SKM-1 treated with dmso at 0.1 percent for 144 hours (cell line): ENCODE measurements around the gene CRIM1.

Experiments
- DNase-seq: peaks from one replicate; lab custom pipeline; 2025; ENCODE audit not compliant: unreplicated experiment; lab: John Stamatoyannopoulos, UW

The CRIM1 gene

DNA sequence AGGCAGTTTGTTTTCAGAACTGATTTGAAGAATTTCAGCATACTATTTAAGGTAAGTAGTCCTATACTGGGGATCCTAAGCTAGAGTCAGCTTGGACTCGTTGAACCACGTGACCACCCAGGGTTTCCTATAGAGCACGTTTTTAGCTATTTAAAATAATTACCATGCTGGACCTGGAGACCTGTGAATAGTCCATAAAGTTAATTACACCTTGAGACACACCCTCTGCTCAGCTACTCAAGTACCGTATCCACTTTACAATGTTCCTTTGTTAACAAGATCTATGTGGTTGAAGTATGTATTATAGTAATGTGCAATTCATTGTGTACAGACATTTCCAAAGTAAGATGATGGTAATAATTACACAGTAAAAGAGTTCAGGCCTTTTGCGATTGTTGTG lies 67.6 kb downstream of the CRIM1 start:
- no peak for DNase-seq

DNA sequence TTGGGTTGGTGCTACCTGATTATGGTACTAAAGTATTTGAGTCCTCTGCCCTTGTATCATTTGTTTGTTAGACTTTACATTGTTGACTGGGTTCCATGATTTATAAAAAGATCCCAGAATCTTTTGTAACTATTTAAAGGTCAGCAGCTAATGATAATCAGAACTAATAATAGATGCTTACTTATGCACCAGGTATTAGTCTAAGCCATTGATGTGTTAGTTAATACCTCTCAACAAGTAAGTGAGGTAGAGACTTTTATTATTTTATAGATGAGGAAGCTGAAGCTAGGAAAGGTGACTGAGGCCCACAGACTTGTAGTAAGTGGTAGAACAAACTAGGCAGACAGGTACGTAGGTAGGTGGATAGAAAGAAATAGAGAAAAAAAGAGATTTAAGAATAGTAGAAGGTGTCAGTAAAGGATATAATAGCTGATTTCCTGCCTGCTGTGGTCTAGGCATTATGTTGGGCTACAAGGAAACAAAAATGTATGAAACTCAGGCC lies 68.1 kb downstream of the CRIM1 start:
- DNase-seq = no peak

DNA sequence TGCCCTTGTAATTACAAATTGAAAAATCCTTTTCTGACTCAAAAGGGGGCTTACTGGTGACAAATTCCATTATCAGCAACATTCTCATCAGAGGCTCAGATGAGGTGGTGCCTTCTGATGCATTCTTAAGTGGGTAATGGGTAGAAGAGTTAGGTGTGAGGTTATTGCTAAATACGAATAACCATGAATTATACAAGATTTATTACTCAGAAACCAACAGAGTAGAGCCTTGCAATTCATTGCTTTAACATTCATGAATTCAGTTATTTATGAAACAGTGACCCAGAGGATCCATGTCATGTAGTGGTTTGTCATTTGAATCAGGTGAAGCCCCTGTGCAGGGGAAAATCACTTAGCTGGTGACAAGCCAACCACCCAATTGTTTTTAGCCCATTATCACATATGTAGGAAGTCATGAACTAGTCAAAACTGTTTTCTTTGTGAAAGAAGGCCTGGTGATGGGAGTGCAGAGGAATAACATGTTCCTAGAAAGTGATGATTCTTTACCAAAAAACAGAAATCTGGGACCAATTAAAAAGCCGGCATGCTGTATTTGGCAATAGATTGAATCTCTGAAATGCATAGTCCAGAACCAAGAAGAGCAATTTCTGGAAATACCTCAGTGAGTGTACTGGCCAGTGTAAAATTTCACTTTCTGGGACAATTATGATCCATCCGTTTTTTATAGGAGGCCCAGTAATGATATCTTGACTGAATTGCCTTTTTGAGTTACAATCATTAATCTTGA lies 70.2 kb downstream of the CRIM1 start:
- DNase-seq = no peak

DNA sequence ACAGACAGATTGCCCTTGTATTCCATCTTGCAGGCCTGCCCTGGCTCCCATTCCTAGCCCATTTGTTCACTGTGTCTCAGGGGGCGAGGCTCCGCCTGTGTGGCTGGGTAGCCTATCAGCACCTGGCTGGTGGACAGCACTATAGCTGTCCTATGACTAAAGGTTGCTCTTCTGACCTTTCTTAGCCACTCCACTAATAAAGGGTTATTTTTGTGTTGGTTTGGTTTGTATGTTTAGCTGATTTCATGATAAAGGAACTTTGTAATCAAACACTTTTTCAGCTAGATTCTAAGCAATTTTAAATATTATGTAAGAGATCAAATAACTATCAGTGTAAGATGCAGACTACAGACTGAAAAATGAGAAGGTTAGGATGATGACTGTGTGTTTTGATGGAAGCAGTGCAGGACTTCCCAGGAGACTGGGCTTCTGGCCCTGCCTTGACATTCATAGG lies 72.2 kb downstream of the CRIM1 start:
- DNase-seq = no peak

DNA sequence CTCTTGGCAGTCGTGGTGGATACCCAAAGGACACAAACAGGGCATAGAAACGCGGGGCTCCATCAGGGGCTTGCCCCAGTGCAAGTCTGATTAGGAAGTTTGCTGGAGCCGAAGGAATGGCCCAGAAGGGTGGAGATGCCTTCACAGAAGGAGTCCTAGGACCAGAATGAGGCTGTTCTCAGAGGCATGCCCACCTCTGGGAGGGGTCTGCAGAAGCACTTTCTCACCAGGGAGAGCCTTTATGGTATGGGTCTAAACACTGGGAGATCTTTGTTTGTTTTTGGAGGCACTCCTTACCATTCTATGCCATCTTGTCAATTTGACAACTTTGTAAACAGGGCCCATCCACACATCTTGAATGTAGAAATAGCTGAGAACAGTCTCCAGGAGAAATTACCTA lies 75.0 kb downstream of the CRIM1 start:
- no peak for DNase-seq

DNA sequence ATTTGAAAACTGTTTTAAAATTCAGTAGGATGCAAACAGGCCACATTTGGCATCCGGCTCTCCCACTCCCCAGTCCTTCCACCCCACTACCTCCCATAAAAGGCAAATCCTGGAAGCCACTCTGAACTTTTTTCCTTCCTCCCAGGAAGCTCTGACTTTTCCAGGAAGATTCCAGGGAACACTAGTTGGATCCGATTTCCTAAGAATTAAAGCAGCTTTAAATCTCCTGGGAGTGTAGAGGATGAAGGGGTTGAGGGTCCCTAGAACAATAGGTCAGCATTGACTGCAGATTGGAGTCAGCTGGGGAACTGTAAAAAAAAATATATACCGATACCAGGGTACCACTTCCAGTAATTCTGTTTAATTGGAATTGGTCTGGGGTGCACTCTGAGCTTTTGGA lies 76.9 kb downstream of the CRIM1 start:
- DNase-seq = no peak

DNA sequence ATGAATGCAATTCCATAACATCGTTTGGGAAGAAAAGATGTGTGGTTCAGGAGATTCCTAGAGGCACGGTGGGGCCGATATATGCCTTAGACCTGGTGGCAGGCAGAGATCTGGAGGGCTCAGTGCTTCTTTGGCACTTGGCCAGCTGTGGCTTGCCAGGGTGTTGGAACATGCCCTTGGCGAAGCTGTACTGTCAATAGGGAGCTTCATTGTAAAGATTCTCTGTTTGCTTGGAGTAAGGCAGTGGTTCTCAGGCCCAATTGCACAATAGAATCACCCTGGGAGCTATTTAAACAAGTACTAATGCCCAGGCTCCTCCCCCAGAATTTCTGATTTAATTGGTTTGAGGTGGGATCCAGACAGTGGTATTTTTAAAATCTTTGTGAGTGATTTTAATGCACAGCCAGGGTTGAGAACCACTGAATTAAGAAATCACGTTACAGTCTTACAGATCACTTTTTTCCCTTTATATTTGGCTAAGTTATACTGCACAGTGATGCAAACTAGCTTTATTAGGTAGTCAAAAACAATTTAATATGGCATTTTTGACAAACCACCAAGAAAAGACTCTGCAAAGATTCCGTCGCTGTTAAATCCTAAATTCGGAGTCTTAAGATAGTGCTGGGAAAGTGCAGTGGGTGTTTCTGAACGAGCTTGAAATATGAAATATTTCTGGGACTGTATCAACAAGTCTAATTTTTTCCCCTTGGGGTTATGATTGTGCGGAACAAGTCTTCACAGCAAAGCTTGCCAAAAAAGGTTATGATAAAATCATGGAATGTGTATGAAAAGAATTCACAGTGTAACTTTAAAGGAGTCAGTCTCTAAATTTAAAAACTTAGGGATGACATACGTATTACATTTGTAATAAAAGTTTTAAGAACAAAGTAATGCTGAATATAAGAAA lies 78.0 kb downstream of the CRIM1 start:
- DNase-seq = no peak

DNA sequence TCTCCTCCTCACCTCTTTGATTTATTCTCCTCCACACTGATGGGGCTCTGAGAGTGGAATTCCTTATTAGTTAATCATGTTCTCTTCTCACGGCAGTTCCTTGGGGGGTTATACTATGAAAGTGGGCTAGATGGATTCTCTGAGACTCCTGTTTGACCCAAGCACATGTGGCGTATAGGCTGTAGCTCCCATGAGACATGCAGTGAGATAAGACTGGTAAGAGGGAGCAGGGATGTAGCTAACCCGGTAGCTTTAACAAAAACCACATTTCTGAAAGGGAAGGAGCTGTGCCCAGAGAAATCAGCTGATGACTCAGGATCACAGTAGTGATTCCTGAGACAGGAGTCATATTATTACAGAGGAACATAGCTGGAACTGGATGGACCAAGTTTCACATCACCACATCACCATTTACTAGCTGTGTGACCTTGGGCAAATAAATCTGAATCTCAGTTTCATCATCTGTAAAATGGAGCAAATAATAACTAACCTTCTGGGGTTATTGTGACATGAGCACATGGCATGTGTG lies 82.9 kb downstream of the CRIM1 start:
- no peak for DNase-seq

DNA sequence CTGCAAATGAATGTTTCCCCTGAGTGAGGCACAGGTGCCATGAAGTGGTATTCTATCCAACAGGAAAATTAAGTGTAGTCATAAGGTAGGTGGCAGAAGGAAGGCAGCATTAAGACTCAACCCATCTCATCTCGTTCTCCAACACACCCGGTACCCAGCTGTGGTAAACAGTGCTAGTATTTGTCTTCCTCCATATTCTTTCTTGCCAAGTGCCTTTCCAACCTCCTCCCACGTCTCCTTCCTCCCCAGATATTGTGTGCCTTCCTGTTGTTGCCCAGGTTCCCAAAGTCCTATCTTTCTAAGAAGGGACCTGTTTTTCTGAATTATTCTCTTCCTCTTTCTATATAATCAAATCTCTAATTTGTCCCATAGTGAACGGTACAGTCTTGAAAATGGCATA lies 83.5 kb downstream of the CRIM1 start:
- no peak for DNase-seq

DNA sequence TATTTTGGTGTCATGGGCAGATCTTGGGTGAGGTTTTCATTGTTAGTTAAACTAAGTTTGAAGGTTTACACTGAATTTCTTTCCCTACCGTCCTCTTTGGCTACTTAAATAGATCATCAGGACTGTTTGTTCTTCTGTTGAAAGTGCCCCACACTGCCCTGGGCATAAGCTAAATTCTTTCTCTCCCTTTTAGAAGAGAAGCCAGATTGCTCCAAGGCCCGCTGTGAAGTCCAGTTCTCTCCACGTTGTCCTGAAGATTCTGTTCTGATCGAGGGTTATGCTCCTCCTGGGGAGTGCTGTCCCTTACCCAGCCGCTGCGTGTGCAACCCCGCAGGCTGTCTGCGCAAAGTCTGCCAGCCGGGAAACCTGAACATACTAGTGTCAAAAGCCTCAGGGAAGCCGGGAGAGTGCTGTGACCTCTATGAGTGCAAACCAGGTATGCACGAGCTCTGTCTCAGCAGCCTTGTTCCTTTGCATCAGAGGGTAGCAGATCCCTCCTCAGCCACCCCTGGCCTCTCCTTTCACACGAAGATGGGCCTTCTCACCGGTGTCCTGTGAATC lies 85.6 kb downstream of the CRIM1 start:
- DNase-seq = no peak

DNA sequence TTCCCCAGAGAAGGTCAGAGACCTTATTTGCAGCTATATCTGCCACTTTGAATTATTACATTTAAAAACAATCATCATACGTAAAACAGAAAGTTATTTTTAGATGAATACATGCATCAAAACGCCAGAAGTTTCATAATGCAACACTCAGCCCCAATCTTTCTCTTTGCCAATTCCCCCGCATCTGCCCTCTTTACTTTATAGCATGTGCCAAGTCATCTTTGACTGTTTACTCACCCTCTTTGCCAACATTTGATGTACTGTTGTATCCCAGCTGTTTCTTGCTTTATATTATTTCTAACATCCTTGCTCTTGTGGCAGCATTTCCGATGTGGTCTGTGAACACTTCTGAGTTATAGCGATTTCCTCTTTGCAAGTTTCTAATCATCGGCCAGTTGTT lies 86.2 kb downstream of the CRIM1 start:
- no peak for DNase-seq

DNA sequence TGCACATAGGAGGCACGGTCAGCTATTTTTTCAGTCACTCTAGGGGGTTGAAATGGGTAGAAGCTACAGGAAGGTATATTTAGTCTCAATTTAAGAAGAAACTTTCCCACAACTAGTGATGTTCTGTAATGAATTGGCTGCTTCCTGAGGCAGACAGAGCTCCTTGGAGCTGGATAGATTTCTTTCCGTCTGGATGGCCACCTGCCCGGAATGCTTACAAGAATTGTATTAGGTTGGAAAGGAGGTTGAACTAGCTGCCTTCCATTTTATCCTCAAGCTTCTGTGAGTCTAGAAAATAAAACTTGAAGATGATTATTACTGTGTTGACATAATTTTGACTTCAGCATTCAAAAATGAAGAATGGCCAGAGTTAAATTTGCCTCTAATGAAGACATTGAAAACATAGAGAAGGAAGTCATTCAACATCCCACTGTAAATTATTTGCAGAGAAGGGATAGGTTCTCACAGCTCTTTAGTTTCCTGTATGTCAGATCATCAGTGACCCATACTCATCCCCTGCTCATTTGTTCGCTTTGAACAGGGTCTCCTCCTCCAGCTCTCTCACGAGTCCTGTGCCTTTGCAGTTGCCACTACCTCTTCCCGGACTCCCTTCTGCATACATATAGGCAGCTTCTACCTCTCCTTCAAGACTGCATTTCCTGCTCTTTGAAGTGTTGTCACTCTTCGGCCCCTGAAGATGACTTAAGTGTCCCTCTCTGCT lies 88.8 kb downstream of the CRIM1 start:
- no peak for DNase-seq

DNA sequence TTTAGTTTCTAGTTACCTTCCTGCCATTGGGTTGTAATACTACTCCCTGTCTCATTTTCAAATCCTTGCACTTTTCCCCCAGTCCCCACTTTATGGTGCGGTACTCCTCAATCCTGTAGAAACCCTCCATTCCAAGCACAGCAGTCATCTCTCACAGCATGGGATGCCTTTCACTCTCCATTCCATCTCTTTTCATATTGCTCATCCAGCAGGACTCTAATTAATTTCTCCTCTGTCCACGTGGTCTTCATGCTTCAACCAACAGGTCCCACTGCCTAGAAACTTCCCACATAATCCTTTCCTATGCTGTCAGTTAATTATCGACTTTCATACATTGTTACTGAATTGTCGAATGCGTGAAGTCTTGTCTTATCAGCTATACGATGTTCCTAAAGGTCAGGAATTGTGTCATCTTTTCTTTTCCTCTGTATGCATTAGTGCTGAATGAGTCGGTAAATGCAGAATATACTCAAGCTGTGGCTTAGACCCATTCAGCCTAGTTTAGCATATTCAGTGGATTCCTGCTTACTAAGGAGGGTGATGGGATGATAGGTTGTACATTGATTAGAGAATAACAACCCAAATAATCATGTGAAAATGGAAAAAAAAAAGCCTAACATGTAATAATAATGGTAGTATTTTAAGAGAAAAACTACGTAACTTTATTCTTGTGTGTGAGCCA lies 89.7 kb downstream of the CRIM1 start:
- DNase-seq = no peak

DNA sequence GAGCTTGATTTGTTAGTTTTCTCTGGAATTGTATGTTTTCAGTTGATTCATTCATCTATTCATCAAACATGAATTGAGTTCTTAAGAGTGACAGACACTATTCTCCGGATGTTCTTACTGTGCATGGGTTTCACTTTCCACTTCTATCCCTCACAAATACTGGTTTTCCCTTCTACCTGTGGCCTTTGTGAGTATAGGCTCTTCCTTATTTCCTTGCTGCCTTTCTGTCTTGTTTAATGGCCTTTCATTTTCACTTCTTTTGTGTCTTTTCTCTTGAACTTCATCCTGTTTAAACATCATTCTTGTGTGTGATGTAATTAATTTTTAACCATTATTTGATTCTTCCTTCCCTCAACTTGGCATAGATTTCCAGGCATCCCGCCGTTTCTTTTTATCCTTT lies 90.7 kb downstream of the CRIM1 start:
- DNase-seq = no peak

DNA sequence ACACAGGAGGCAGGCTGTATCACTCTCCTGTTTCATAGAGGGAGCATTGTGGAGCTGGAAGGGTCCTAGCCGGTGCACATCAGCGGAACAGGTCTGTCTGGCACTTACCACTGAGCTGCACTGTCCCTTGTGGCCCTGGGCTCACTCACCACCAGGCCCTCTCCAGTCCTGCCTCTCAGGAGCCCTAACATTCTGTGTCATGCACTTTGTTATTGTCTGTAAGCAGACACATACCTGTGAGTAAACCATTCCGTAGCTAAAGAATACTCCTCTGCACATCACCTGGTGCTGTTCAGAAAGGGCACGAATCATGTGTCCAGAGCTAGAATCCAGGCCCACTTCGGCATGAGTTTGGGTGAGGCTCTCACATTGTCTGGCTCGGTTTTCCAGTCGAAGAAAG lies 93.6 kb downstream of the CRIM1 start:
- DNase-seq = no peak

DNA sequence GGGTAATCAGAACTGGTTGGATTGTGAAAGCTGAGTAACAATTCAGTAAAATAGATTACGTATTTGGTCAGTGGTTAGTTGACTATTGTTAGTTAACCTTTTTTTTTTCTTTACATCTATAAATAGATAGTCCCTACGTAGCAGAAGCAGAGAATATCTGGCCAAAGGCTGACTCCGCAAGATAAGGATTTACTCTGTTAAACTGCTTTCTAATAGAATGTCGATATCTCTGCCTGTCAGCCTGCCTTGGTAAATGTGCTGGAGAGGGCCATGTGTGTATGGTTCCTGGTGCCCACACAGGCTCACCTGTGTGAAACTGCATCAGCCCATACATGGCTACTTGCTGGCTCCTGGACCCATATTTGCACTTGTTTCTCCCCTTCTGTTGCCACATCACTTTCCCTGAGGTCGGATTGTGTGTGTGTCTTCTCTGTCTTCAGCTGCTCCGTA lies 94.4 kb downstream of the CRIM1 start:
- DNase-seq = no peak

DNA sequence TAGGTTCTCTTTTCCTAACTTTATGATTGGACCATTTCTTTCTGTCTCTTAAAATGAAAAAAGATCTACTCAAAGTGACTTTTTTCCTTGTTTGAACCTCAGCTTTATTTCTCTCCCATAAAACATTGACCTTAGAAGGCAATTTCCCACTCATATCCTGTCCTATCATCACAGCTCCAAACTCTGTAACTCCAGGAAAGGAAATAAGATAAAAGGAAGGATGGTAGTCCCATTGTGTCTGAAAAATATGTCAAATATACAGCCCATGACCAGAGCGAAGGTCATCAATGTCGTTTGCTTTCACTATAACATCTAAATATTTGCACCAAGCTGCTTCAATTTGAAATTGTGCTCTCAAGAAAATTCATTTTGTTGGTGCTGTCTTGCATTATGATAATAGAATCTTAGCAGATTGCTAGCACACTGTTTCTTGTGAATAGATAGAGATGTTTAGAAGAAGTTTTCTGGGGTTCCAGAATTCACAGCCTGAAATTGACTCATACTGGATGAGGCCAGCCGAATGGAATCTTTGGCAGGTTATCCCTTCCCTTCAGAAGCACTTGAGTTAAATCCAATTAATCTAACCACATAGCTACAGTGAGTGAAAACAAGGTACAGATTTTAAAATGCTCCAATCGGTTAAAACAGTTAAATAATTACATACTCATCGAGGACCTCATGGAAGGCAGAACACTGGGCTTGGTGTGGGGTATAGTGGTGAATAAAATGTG lies 95.1 kb downstream of the CRIM1 start:
- DNase-seq = no peak

DNA sequence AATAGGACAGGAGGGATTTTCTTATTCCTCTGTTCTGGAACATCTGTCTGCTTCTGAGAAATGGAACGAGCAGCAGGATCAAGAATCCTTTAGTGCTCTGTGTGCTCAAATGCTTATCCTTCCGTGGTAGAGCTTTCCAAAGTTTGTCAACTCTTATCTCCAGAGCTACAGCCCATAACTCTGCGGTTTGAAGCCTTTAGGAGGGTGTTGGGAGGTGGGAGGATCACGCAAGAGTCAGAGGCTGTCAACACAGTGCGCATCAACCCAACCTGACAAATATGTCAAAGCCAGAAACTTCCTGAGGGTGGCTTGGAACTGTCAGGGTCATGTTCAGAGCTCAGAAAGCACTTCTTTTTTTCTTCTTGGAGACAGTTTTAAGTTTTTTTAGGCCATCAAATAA lies 95.9 kb downstream of the CRIM1 start:
- DNase-seq = no peak

DNA sequence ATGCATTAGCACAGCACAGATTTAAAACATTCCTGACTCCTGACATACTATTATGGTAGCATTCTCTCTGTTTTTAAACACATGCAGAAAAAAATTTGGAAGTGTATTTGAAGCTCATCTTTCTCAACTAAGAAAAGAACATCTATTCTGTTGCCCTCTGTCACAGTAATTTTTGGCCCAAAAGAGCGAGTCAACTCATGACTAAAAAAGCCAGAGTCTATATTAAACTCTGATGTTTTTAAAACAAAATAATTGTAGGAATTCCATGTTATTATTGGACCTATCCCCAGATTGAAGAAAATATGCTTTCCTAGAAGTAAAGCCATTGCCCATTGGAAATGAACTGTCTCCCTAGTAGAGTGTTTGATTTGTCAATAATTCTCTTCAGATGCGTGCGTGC lies 96.7 kb downstream of the CRIM1 start:
- no peak for DNase-seq

DNA sequence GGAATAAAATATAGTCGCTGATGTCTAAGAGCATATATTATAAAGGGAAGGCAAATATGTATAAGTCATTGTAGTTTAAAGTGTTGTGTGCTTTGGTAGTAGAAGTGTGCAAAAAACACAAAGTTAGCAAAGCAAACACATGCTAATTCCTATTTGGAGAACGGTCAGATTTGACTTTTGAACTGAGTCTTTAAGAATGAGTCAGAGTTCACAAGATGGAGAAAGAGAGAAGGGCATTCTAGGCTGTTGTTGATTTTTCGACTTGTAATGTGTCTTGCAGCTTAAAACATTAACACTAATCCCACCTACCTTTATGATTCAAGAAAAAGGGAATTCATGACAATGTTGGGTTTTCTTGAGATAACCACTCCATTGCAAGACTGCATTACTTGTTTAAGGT lies 98.1 kb downstream of the CRIM1 start:
- no peak for DNase-seq
